ENCODE data around the gene CARMIL1. TPM values are rescaled to one million over a fixed set of nuclear protein-coding genes. Genes with fewer than 3 reads are reported as not detected.

Gene CARMIL1
- total RNA-seq, 4 donors from 2014 or later = 11.8 to 23.2 (median 17.1) TPM

DNA sequence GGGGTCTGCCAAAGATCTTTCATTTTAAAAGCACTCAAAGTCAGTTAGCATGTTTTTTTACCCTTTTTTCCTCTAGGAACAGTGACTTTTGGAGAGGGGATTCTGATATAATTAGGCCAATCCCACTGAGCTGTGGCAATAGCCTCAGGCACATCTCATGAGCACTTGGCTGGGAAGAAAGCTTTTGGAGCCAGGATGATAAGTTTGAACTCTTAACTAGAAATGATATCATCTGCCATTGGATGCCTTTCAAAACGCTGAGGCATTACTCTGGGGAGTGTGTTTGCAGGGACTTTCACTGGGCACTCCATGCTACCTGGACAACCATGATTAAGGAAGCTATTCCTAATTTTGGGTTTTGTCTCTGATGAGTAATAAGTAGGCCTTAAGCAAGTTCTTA is 376.5 kb downstream of the CARMIL1 start:
- Histone ChIP-seq H3K4me1 (no peaks in the 10 kb centered on the region), H3K4me3 (no peak overlapping the region), H3K27me3 (peaks cover 0 to 9% of the 10 kb centered on the region in 2 donors), H3K9me3 (no peaks in the 10 kb centered on the region), H3K36me3 (no peaks in the 10 kb centered on the region), H3K27ac (no peak overlapping the region)
- DNase-seq = no peak
- intact Hi-C loops (cut with DNase I; ENCODE audit: low total_unique reads) = no loop called here
- TF ChIP-seq, protein P1, sequence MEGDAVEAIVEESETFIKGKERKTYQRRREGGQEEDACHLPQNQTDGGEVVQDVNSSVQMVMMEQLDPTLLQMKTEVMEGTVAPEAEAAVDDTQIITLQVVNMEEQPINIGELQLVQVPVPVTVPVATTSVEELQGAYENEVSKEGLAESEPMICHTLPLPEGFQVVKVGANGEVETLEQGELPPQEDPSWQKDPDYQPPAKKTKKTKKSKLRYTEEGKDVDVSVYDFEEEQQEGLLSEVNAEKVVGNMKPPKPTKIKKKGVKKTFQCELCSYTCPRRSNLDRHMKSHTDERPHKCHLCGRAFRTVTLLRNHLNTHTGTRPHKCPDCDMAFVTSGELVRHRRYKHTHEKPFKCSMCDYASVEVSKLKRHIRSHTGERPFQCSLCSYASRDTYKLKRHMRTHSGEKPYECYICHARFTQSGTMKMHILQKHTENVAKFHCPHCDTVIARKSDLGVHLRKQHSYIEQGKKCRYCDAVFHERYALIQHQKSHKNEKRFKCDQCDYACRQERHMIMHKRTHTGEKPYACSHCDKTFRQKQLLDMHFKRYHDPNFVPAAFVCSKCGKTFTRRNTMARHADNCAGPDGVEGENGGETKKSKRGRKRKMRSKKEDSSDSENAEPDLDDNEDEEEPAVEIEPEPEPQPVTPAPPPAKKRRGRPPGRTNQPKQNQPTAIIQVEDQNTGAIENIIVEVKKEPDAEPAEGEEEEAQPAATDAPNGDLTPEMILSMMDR (IDR thresholded peaks at IDR 0.05) = no peak
- TF ChIP-seq POLR2A (IDR thresholded peaks at IDR 0.05) = no peak

DNA sequence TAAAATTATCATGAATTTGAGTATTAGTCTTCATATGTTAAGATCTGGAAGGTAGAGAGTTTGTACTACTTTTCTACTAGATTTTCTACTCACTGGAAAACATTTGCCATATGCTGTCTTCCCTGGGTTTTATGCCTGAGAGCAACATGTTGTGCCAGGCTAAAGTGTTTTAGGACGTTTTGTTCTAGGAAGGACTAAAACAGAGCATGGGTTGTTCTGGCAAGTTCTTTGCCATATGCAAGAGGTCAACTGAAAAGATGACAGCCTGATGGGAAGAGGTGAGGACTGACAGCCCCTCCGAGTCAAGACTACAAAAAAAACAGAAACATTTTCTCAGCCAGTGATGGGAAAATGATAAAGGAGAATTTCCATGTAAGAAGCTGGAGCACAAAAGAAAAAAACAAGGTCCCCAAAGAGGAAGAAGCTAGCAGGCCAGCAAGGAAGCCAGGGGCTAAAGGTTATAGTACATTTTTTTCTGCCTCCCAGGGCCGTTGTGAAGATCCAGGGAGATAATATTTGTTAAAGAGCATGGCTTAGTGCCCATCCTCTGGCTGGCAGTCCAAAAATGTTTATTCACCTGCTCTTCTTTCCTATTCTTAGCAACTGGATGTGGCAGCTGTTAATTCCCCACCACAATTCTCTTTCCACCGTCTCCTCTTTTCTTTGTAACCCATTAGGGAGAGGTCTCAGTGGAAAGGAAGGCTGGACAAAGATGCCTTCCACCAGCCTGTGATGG is 380.6 kb downstream of the CARMIL1 start:
- Histone ChIP-seq H3K4me3 (no peak overlapping the region), H3K9me3 (no peaks in the 10 kb centered on the region), H3K4me1 (no peaks in the 10 kb centered on the region), H3K36me3 (no peaks in the 10 kb centered on the region), H3K27ac (no peak overlapping the region), H3K27me3 (no peaks in the 10 kb centered on the region)
- TF ChIP-seq, protein P1 (IDR thresholded peaks at IDR 0.05) = no peak
- no peak for DNase-seq
- intact Hi-C loops (cut with DNase I; ENCODE audit: low total_unique reads) = no loop called here

DNA sequence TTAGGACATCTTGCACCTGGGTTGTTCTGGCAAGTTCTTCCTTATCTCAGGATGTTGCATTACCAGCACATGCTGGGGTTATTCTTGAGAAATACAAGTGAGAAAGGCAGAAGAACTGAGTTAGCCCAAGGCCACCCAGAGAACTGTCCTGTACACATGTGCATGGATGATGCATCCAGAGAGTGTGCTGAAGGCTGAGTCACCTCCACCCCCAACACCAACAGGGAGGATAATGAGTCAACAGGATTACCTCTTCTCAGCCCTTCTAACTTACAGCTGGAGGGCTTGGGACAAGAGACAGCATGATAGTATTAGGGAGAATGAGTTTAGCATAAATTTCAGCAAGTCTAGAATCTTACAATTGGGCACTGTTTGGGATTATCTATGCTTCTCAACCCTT is 381.3 kb downstream of the CARMIL1 start:
- Histone ChIP-seq H3K27me3 (no peaks in the 10 kb centered on the region), H3K27ac (no peak overlapping the region), H3K36me3 (no peaks in the 10 kb centered on the region), H3K4me3 (no peak overlapping the region), H3K9me3 (no peaks in the 10 kb centered on the region), H3K4me1 (no peaks in the 10 kb centered on the region)
- intact Hi-C loops (cut with DNase I; ENCODE audit: low total_unique reads) = no loop called here
- no peak for TF ChIP-seq POLR2A (IDR thresholded peaks at IDR 0.05)
- TF ChIP-seq, protein P1 (IDR thresholded peaks at IDR 0.05) = no peak
- DNase-seq = no peak

DNA sequence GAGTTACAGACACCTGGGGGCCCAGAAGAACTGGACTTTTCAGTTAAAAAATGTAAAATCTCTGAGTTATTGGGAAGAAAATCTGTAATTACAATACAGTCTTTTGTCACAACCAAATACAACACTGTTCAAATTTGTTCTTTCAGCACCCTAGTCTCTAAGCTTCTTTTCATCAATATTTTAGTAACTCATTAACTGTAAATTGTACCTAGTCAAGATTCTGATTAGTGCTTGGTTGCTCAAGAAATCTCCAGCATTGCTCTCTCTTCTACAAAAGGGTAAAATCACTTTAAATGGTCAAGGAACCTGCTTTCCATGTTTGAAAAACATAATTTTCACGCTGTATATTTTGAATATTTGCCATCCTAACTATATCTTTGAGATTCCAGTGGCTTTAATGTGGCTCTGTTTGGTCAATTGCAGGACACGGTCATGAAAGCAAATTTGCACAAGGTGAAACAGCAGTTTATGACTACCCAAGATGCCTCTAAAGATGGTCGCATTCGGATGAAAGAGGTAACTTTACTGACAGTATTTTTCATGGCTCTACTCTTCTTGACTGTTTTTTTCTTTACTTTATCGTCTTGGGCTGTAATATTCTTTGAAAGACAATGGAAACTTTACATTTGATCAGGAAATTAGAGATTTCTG is 382.1 kb downstream of the CARMIL1 start:
- no peaks in the 10 kb centered on the region for H3K4me1 ChIP-seq
- no peaks in the 10 kb centered on the region for H3K27me3 ChIP-seq
- TF ChIP-seq, protein P1 (IDR thresholded peaks at IDR 0.05) = no peak
- no peak for TF ChIP-seq POLR2A (IDR thresholded peaks at IDR 0.05)
- no peak for DNase-seq
- no peak overlapping the region for H3K4me3 ChIP-seq
- no peaks in the 10 kb centered on the region for H3K36me3 ChIP-seq
- H3K9me3 ChIP-seq = no peaks in the 10 kb centered on the region
- H3K27ac ChIP-seq = no peak overlapping the region
- intact Hi-C loops (cut with DNase I; ENCODE audit: low total_unique reads) = no loop called here

DNA sequence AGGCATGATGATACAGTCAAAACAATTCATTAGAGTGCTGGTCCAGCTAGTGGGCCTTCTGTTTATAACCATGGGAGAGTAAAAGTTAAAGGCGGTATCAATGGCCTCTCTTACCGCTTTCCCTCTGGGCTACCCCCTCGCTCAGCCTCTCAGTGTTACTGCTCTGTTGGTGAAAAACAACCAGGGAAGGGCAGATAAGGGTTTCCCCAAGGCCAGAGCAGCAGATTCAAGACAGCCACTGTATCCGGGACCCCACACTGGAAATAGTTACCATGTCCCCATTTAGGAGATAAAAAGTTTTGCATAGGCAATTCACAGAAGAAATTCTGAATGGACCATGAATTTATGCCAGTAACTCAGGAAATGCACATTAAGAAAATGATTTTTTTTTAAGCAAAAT is 386.3 kb downstream of the CARMIL1 start:
- TF ChIP-seq, protein P1 (IDR thresholded peaks at IDR 0.05) = no peak
- no peak for TF ChIP-seq POLR2A (IDR thresholded peaks at IDR 0.05)
- Histone ChIP-seq H3K36me3 (no peaks in the 10 kb centered on the region), H3K4me1 (no peaks in the 10 kb centered on the region), H3K4me3 (no peak overlapping the region), H3K9me3 (no peaks in the 10 kb centered on the region), H3K27me3 (no peaks in the 10 kb centered on the region), H3K27ac (no peak overlapping the region)
- intact Hi-C loops (cut with DNase I; ENCODE audit: low total_unique reads) = no loop called here
- DNase-seq = no peak
